GM18526 (cell line): Measurements from ENCODE around the gene SSX4.
"Not testable (repeated sequence)": the region's sequence is repeated elsewhere in the genome, so short reads cannot be mapped to it uniquely, and the experiment has no call there.

Source experiments
- POLR2A ChIP-seq: IDR thresholded peaks from 3 replicates; pipeline ENCODE4 v1.6.1; 2011; ENCODE audit not compliant: insufficient read length; ENCODE audit errors: extremely low read depth

SSX4 gene, protein sequence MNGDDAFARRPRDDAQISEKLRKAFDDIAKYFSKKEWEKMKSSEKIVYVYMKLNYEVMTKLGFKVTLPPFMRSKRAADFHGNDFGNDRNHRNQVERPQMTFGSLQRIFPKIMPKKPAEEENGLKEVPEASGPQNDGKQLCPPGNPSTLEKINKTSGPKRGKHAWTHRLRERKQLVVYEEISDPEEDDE

DNA sequence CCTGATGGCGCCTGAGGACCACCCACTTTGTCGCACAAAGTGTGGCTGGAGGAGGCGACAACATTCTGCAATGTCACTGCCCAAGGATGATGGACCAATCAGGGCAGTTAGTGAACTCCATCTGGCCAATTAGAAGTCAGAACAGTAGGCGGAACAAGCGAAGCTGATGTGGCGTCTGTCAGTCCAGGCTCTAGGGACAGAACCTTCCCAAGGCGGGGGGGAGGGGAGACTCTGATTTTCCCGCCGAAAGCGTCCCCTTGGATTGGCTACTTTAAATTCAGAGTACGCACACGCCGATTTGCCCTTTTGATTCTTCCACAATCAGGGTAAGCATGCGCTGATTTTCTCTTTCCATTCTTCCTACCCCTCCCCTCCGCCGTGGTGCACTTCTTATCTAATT is at the start of gene SSX4:
TSS of gene SSX4 (plus strand) at position 301 of the 400 bp plus-strand sequence. CDS start 515 bp downstream, outside the sequence.
- TF ChIP-seq POLR2A: not testable (repeated sequence)

DNA sequence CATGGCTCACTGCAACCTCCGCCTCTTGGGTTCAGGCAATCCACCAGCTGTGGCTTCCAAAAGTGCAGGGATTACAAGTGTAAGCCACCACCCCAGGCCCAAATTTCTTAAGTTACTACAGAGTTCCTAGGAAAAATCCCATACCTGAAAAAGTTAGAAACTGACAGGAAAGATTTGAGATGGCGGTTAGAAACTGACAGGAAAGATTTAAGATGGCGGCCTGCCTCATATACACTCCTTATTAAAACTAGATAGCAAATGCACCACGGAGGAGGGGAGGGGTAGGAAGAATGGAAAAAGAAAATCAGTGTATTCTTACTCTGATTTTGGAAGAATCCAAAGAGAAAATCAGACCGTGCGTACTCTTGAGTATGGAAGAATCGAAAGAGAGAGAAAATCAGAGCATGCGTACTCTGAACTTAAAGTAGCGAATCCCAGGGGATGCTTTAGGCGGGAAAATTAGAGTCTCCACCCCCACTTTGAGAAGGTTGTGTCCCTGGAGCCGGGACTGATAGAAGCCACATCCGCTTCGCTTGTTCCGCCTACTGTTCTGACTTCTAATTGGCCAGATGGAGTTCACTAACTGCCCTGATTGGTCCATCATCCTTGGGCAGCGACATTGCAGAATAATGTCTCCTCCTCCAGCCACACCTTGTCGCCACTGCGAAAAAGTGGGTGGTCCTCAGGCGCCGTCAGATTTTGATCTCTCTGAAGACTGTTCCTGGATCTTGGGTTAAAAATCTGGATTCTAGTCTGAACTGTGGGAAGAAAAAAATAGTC is 26.8 kb upstream of the SSX4 start, which contains the start of gene SSX3:
TSS of gene SSX3 (minus strand) at position 389 of the 780 bp plus-strand sequence. CDS start 1,454 bp downstream, outside the sequence.
- TF ChIP-seq POLR2A: not testable (repeated sequence)

- TF ChIP-seq POLR2A: no peak
Measured at GRCh38 chrX:48357681-48358080, 25.7 kb upstream of the SSX4 start.

- not testable (repeated sequence) for TF ChIP-seq POLR2A
Measured at GRCh38 chrX:48411860-48412259, 28.5 kb downstream of the SSX4 start, which contains the start of gene SSX4B. Gene SSX4B (minus strand): TSS chrX:48411960. CDS start chrX:48411372, 588 bp downstream.
